HepG2 (cell line): Measurements from ENCODE around the gene WDR59. TPM values are rescaled to one million over a fixed set of nuclear protein-coding genes. Genes with fewer than 3 reads are reported as not detected.

Experiments
- CENPBD1 ChIP-seq: sonication (generic); formaldehyde crosslinking; IDR thresholded peaks from 2 replicates; pipeline ENCODE4 v1.8.0; 2022; ENCODE audit warnings: missing genetic modification reagents, low read depth, mild to moderate bottlenecking, borderline replicate concordance
- GPBP1L1 ChIP-seq: sonication (generic); formaldehyde crosslinking; IDR thresholded peaks from 2 replicates; pipeline ENCODE4 v1.5.0; 2020; ENCODE audit warnings: mild to moderate bottlenecking, missing genetic modification reagents
- HHEX ChIP-seq: IDR thresholded peaks from 2 replicates; pipeline ENCODE4 v1.6.1; 2016; ENCODE audit warnings: control low read depth
- KDM3A ChIP-seq: IDR thresholded peaks from 2 replicates; pipeline ENCODE4 v1.6.1; 2018; ENCODE audit warnings: low read depth, missing compliant biosample characterization
- NBN ChIP-seq: fragments of 450-650 bp; conservative IDR thresholded peaks from 2 replicates; pipeline ENCODE4 v1.6.1; 2017
- NCOR1 ChIP-seq: fragments of 200-600 bp; sonication (generic); IDR thresholded peaks from 2 replicates; pipeline ENCODE4 v1.7.0; 2017; ENCODE audit warnings: antibody characterized with exemption, low read length, borderline replicate concordance
- NR2F6 ChIP-seq, 2 experiments: IDR thresholded peaks; 2 replicates each; pipeline ENCODE4 v1.6.1; 2016; ENCODE audit warnings: antibody characterized with exemption in 1 of 2, mild to moderate bottlenecking in 1 of 2
- PATZ1 ChIP-seq: sonication (generic); formaldehyde crosslinking; IDR thresholded peaks from 2 replicates; pipeline ENCODE4 v1.4.0; 2020; ENCODE audit warnings: missing genetic modification reagents
- RNF2 ChIP-seq: fragments of 450-650 bp; conservative IDR thresholded peaks from 2 replicates; pipeline ENCODE4 v1.6.1; 2016; ENCODE audit warnings: low read depth
- SOX13 ChIP-seq, 3 experiments: fragments of 450-650 bp in 1 of 3; sonication (generic) in 1 of 3; formaldehyde crosslinking in 1 of 3; IDR thresholded peaks in 2 of 3; conservative IDR thresholded peaks in 1 of 3; 2 replicates each; pipeline versions ENCODE4 v1.5.0 to v1.6.1; 2016 to 2020; ENCODE audit warnings: antibody characterized with exemption in 1 of 3, mild to moderate bottlenecking in 1 of 3, missing compliant biosample characterization in 1 of 3, missing genetic modification reagents in 1 of 3, moderate library complexity in 1 of 3
- TBP ChIP-seq: sonication (generic); formaldehyde crosslinking; IDR thresholded peaks from 2 replicates; pipeline ENCODE4 v1.5.0; 2020; ENCODE audit warnings: missing genetic modification reagents
- YEATS2 ChIP-seq: sonication (generic); formaldehyde crosslinking; IDR thresholded peaks from 2 replicates; pipeline ENCODE4 v1.4.0; 2020; ENCODE audit warnings: missing genetic modification reagents, borderline replicate concordance
- ZBTB21 ChIP-seq: sonication (generic); formaldehyde crosslinking; IDR thresholded peaks from 2 replicates; pipeline ENCODE4 v1.4.0; 2020; ENCODE audit warnings: missing genetic modification reagents
- ZNF235 ChIP-seq: sonication (generic); formaldehyde crosslinking; IDR thresholded peaks from 2 replicates; pipeline ENCODE4 v1.8.1; 2023; ENCODE audit warnings: mild to moderate bottlenecking, missing genetic modification reagents, borderline replicate concordance
- ZNF350 ChIP-seq: sonication (generic); formaldehyde crosslinking; IDR thresholded peaks from 2 replicates; pipeline ENCODE4 v1.4.0; 2020; ENCODE audit warnings: mild to moderate bottlenecking, low read depth, missing genetic modification reagents, borderline replicate concordance
- ZNF510 ChIP-seq: sonication (generic); formaldehyde crosslinking; IDR thresholded peaks from 2 replicates; pipeline ENCODE4 v1.4.0; 2020; ENCODE audit warnings: low read depth, mild to moderate bottlenecking, missing genetic modification reagents
- ZNF646 ChIP-seq: sonication (generic); formaldehyde crosslinking; IDR thresholded peaks from 2 replicates; pipeline ENCODE4 v1.9.0; 2021; ENCODE audit warnings: mild to moderate bottlenecking, missing genetic modification reagents
- ZNF737 ChIP-seq: sonication (generic); formaldehyde crosslinking; IDR thresholded peaks from 2 replicates; pipeline ENCODE4 v1.5.0; 2020; ENCODE audit warnings: missing genetic modification reagents, mild to moderate bottlenecking, borderline replicate concordance
- polyA plus RNA-seq, 8 experiments: library from polyadenylated mRNA; depleted of rRNA in 3 of 8; stranded (reverse) in 7 of 8; unstranded in 1 of 8; fragments of >200 nt; fragmentation: Illumina TruSeq in 4 of 8; extraction: Trizol in 4 of 8; gene quantifications; 2 replicates each; pipeline versions ENCODE4 v1.2.1 to v1.2.3, GENCODE V29; 2011 to 2016; ENCODE audit warnings: low read depth in 4 of 8, missing spikeins in 1 of 8, mixed read lengths in 1 of 8; ENCODE audit not compliant: insufficient read depth in 1 of 8
- total RNA-seq, 5 experiments: library from RNA; depleted of rRNA; stranded (reverse); fragments of >200 nt; fragmentation: Illumina TruSeq; extraction: Trizol; gene quantifications; 2 replicates each; pipeline ENCODE4 v1.2.3, GENCODE V29; 2016; ENCODE audit warnings: low read depth in 1 of 5

Gene WDR59
- total and polyA plus RNA-seq, 2 of the 13 experiments (the other 11 are each of a cell fraction or from before 2014, with no cell fraction given) = 65.2 to 306 TPM

- TF ChIP-seq NR2F6 (IDR thresholded peaks at IDR 0.05) (peak; percentile 42), NR2F6 (CRISPR knock-in tag; IDR thresholded peaks at IDR 0.05) (no peak), ZNF646 (CRISPR knock-in tag) (no peak), RNF2 (no peak), PATZ1 (CRISPR knock-in tag) (peak; percentile 58), ZNF235 (CRISPR knock-in tag) (no peak), YEATS2 (peak; percentile 32; the same call in 1 of the 2 replicates), ZNF510 (CRISPR knock-in tag) (no peak), TBP (CRISPR knock-in tag) (no peak), SOX13 (IDR thresholded peaks at IDR 0.05) (no peak), SOX13 (CRISPR knock-in tag; conservative IDR thresholded peaks at IDR 0.05 in 1 of 2, IDR thresholded peaks at IDR 0.05 in 1 of 2) (peak in 1 of 2 experiments; percentile 62; a peak in 2 of 4 replicates), KDM3A (CRISPR knock-in tag) (no peak), ZNF350 (no peak), GPBP1L1 (no peak), ZNF737 (no peak), ZBTB21 (CRISPR knock-in tag) (no peak), CENPBD1 (CRISPR knock-in tag) (no peak; the same call in 1 of the 2 replicates), HHEX (CRISPR knock-in tag) (no peak), NBN (no peak), NCOR1 (no peak)
Measured at GRCh38 chr16:74922150-74923138, 62.5 kb downstream of the WDR59 start (continued).
